DOHH2 (cell line): ENCODE data around the gene HBZ.

ENCODE experiments used
- EZH2phosphoT487 ChIP-seq: fragments of 200-600 bp; sonication (generic); IDR thresholded peaks from 2 replicates; pipeline ENCODE4 v1.6.1; 2017; ENCODE audit warnings: borderline replicate concordance, mild to moderate bottlenecking, antibody characterized with exemption, low read length, moderate library complexity, mixed read lengths
- TF ChIP-seq, protein P1 (sequence below): fragments of 200-600 bp; sonication (generic); IDR thresholded peaks from one replicate; pipeline ENCODE4 v1.5.1; 2014; ENCODE audit warnings: antibody characterized with exemption, mild to moderate bottlenecking, low read depth, low read length; ENCODE audit not compliant: poor library complexity, severe bottlenecking

DNA sequence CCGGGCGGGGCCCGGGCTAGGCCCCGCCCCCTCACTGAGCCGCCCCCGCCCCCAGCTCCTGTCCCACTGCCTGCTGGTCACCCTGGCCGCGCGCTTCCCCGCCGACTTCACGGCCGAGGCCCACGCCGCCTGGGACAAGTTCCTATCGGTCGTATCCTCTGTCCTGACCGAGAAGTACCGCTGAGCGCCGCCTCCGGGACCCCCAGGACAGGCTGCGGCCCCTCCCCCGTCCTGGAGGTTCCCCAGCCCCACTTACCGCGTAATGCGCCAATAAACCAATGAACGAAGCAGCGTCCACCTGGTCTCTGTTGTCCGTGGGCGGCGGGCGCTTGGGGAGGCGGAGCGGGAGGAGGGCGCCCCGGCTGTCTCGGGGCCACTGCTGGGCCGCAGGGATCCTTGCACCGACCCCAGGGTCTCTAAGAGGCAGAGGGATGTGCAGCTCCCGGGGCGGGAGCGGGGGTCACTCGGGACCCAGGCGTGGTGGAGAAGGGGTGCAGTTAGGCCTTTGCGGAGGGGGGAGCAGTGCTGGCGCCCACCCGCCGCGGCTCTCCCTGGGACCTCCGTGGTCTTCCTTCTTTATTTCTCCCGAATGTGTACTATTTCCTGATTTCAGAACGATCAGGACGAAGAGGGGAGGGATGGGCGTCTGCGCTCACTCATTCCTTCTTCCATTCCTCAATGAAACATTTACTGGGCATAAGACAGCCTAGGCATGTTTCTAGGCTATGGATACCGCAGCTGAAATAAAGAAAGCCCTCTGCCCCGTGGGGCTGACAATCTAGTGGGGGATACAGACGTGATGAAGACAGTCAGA, 2.0 kb downstream of the HBZ start:
- TF ChIP-seq, protein P1, sequence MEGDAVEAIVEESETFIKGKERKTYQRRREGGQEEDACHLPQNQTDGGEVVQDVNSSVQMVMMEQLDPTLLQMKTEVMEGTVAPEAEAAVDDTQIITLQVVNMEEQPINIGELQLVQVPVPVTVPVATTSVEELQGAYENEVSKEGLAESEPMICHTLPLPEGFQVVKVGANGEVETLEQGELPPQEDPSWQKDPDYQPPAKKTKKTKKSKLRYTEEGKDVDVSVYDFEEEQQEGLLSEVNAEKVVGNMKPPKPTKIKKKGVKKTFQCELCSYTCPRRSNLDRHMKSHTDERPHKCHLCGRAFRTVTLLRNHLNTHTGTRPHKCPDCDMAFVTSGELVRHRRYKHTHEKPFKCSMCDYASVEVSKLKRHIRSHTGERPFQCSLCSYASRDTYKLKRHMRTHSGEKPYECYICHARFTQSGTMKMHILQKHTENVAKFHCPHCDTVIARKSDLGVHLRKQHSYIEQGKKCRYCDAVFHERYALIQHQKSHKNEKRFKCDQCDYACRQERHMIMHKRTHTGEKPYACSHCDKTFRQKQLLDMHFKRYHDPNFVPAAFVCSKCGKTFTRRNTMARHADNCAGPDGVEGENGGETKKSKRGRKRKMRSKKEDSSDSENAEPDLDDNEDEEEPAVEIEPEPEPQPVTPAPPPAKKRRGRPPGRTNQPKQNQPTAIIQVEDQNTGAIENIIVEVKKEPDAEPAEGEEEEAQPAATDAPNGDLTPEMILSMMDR = no peak
- no peak for TF ChIP-seq EZH2phosphoT487
